NCI-H82 treated with DMSO at 0.1 percent for 48 hours (cell line): ENCODE measurements around the gene DAZL.
A peak's percentile ranks its signal among the peaks of the same experiment; 100 is the strongest.

Experiments used
- DNase-seq: peaks from one replicate; lab custom pipeline; 2025; ENCODE audit not compliant: unreplicated experiment; lab: John Stamatoyannopoulos, UW

DAZL gene

GRCh38 chr3:16596352-16597032 lies 8.7 kb downstream of the DAZL start:
- DNase-seq, result no peak

GRCh38 chr3:16595778-16596177 lies 9.4 kb downstream of the DAZL start:
- DNase-seq, result no peak

GRCh38 chr3:16589867-16590624 lies 15.2 kb downstream of the DAZL start:
- no peak for DNase-seq

GRCh38 chr3:16589120-16589519 lies 16.1 kb downstream of the DAZL start:
- no peak for DNase-seq

- DNase-seq, result no peak
Measured at GRCh38 chr3:16587681-16588060, 17.6 kb downstream of the DAZL start.

GRCh38 chr3:16587047-16587680 lies 18.1 kb downstream of the DAZL start:
- no peak for DNase-seq

GRCh38 chr3:16584880-16585279 lies 20.3 kb downstream of the DAZL start:
- no peak for DNase-seq

GRCh38 chr3:16583551-16583950 lies 21.7 kb downstream of the DAZL start:
- no peak for DNase-seq

- no peak for DNase-seq
Measured at GRCh38 chr3:16570113-16570512, 35.1 kb downstream of the DAZL start.

GRCh38 chr3:16568532-16568931 lies 36.7 kb downstream of the DAZL start:
- DNase-seq, result no peak

GRCh38 chr3:16568115-16568514 lies 37.1 kb downstream of the DAZL start:
- no peak for DNase-seq

- no peak for DNase-seq
Measured at GRCh38 chr3:16559653-16560365, 45.4 kb downstream of the DAZL start.

- no peak for DNase-seq
Measured at GRCh38 chr3:16554126-16554525, 51.1 kb downstream of the DAZL start.

GRCh38 chr3:16552757-16553156 lies 52.5 kb downstream of the DAZL start:
- DNase-seq, result no peak

GRCh38 chr3:16551342-16551976 lies 53.8 kb downstream of the DAZL start:
- DNase-seq, result no peak

GRCh38 chr3:16550676-16551341 lies 54.4 kb downstream of the DAZL start:
- DNase-seq, result peak; percentile 37

GRCh38 chr3:16550305-16550675 lies 54.9 kb downstream of the DAZL start:
- DNase-seq, result no peak

GRCh38 chr3:16548721-16549120 lies 56.5 kb downstream of the DAZL start:
- DNase-seq, result no peak

GRCh38 chr3:16547561-16548357 lies 57.5 kb downstream of the DAZL start:
- DNase-seq, result no peak
